ENCODE data around the gene USB1. TPM values are rescaled to one million over a fixed set of nuclear protein-coding genes. Genes with fewer than 3 reads are reported as not detected.
A peak's percentile ranks its signal among the peaks of the same experiment; 100 is the strongest.
"Not testable (repeated sequence)": the region's sequence is repeated elsewhere in the genome, so short reads cannot be mapped to it uniquely, and the experiment has no call there.

Gene USB1
- total RNA-seq, 1 experiment from 2014 or later = 73.1 TPM

- Histone ChIP-seq H3K9ac (ENCODE audit: low read length) (no peak overlapping the region), H3K4me1 (ENCODE audit: control insufficient read depth in 1 of 2, insufficient read depth in 2 of 2, low read length in 2 of 2) (no peaks in the 10 kb centered on the region), H3K4me2 (ENCODE audit: low read length) (no peak overlapping the region), H3K9me3 (ENCODE audit: control insufficient read depth in 1 of 2, insufficient read depth in 1 of 2, low read depth in 1 of 2, low read length in 2 of 2) (no peaks in the 10 kb centered on the region), H3K36me3 (ENCODE audit: control insufficient read depth in 1 of 2, insufficient read depth in 2 of 2, low read length in 2 of 2) (no peaks in the 10 kb centered on the region), H3K79me2 (ENCODE audit: insufficient read depth, low read length) (no peaks in the 10 kb centered on the region), H3K27ac (ENCODE audit: low read depth, low read length) (no peak overlapping the region), H3K4me3 (replicated peaks in 1 of 2; ENCODE audit: low read depth in 1 of 2, low read length in 2 of 2) (no peak overlapping the region), H3K9me2 (ENCODE audit: insufficient read depth) (no peaks in the 10 kb centered on the region), H3K27me3 (ENCODE audit: insufficient read depth, low read length) (no peaks in the 10 kb centered on the region), H4K20me1 (ENCODE audit: insufficient read depth) (no peaks in the 10 kb centered on the region), H2AFZ (ENCODE audit: low read depth, low read length, poor library complexity, severe bottlenecking) (no peak overlapping the region)
- TF ChIP-seq RAD21 (IDR thresholded peaks at IDR 0.05; ENCODE audit: low read depth) (peak; percentile 31; the same call in 1 of the 2 replicates), CTCF (IDR thresholded peaks at IDR 0.05 in 2 of 3, conservative IDR thresholded peaks at IDR 0.05 in 1 of 3; ENCODE audit: borderline replicate concordance in 1 of 3, insufficient read depth in 1 of 3, low read depth in 2 of 3, low read length in 2 of 3) (peak in 2 of 3 experiments; percentile 5 to 13; a peak in 1 of 6 replicates), TCF7L2 (IDR thresholded peaks at IDR 0.05; ENCODE audit: borderline replicate concordance, extremely low read depth, insufficient read depth, insufficient read length) (no peak)
- ChIA-PET POLR2A (no interaction called here), CTCF (interaction anchor here (1.2 kb wide), 1 partner anchor 75 kb away, joined by 4 read pairs; no protein-coding TSS in a partner anchor), RAD21 (ENCODE audit: low non-redundant PET in 1 of 2, low total read pairs in 2 of 2, uncharacterized antibody in 2 of 2, unreplicated experiment in 2 of 2) (no interaction called here)
- intact Hi-C loops (cut with micrococcal nuclease) = no loop called here
- DNase-seq (ENCODE audit: low read depth, low spot score) (no peak), ATAC-seq (peak; percentile 62)
- no TSS peak for BruUV-seq (replicated peaks)
These were observed 23.7 kb upstream of the USB1 start for GRCh38 chr16:57977418-57978069.

- H3K4me2 ChIP-seq (ENCODE audit: low read length); intact Hi-C loops (cut with micrococcal nuclease); H3K4me3 ChIP-seq (replicated peaks in 1 of 2; ENCODE audit: low read depth in 1 of 2, low read length in 2 of 2); H3K9me3 ChIP-seq (ENCODE audit: control insufficient read depth in 1 of 2, insufficient read depth in 1 of 2, low read depth in 1 of 2, low read length in 2 of 2); H3K79me2 ChIP-seq (ENCODE audit: insufficient read depth, low read length); DNase-seq (ENCODE audit: low read depth, low spot score); H3K9ac ChIP-seq (ENCODE audit: low read length); POLR2A ChIA-PET; RAD21 ChIA-PET (ENCODE audit: low non-redundant PET in 1 of 2, low total read pairs in 2 of 2, uncharacterized antibody in 2 of 2, unreplicated experiment in 2 of 2); ATAC-seq; H3K27ac ChIP-seq (ENCODE audit: low read depth, low read length); H2AFZ ChIP-seq (ENCODE audit: low read depth, low read length, poor library complexity, severe bottlenecking); H3K36me3 ChIP-seq (ENCODE audit: control insufficient read depth in 1 of 2, insufficient read depth in 2 of 2, low read length in 2 of 2); H3K4me1 ChIP-seq (ENCODE audit: control insufficient read depth in 1 of 2, insufficient read depth in 2 of 2, low read length in 2 of 2); H4K20me1 ChIP-seq (ENCODE audit: insufficient read depth); H3K9me2 ChIP-seq (ENCODE audit: insufficient read depth); H3K27me3 ChIP-seq (ENCODE audit: insufficient read depth, low read length); BruUV-seq (replicated peaks): not testable (repeated sequence)
- CTCF ChIA-PET = interaction anchor here (1.2 kb wide), 1 partner anchor 76 kb away, joined by 4 read pairs; no protein-coding TSS in a partner anchor
These were observed 23.1 kb upstream of the USB1 start for GRCh38 chr16:57978070-57978465.

All from HCT116 (cell line).